Activated CD8-positive, alpha-beta memory T cell treated with anti-CD3 and anti-CD28 coated beads, Interleukin-2, amount 50 U/mL, for 4 hours (primary cell): ENCODE data around the gene ZC3H18.
"Not testable (repeated sequence)": the region's sequence is repeated elsewhere in the genome, so short reads cannot be mapped to it uniquely, and the experiment has no call there.

ENCODE experiments used
- DNase-seq: peaks from one replicate; pipeline ENCODE4 v3.0.0-alpha.2; 2020

ZC3H18 gene

GRCh38 chr16:88585269-88585668 lies 15.1 kb downstream of the ZC3H18 start:
- DNase-seq, result no peak

DNA sequence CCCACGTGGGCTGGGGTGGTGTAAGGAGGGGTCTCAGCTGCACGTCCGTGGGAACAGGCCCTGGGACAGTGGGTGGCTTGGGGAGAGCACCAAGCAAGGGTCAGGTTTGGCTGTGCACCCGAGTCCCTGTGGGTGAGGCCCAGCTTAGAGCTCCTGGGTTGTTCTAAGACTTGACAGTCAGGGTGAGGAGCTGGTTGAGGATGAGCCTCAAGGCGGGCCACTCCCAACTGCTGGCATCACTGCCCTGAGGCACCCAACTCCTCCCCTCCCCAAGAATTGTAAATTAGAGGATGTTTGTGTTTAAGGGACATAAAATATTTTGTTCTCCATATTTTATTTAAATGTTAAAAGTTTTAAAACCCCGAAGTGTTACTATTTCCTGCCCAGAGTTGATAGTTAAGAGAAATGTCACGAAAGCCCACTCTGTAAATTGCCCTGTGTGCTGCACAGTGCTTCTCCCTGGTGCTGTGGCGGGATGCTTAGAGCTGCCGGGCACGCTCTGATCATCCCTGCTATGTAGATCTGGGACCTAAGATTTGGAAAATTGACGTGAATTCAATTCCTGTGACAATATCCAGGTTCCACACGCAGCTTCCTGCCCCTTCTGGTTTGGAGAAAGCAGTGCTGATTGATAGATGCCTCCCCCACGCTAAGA lies 15.9 kb downstream of the ZC3H18 start:
- DNase-seq, result no peak

DNA sequence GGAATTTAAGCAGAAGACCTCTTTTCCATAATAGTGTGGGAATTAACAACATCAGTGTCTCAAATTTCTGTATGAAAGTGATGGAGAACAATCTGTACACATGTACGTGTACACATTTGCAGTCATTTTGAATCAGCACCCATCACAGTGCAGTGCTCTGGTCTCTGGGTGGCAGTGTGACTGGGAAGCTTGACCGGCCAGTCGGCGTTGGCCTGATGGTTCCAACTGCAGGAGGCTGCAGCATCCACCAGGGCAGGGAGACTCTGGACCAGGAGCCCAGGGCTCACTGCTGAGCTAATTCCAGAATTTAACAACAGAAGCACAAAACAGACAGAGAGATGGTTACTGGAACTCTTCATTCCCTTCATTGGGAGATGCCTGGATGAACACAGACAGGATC lies 17.9 kb downstream of the ZC3H18 start:
- DNase-seq, result no peak

DNA sequence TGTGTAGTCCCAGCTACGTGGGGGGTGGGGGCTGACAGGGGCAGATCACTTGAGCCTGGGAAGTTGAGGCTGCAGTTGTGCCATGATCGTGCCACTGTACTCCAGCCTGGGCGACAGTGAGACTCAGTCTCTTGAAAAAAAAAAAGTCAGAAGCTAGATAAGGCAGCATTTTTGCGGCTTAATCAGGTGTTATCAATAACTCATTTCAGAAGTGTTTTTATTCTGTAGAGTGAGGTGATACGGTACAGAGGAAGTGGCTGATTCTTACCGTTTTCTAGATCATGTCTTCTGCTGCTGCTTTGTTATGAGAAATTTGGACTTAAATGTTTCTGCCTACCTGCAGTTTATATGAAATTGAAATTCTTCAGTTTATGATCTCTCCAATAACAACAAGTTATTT lies 18.6 kb downstream of the ZC3H18 start:
- DNase-seq, result no peak

GRCh38 chr16:88589441-88589840 lies 19.2 kb downstream of the ZC3H18 start:
- DNase-seq, result no peak

DNA sequence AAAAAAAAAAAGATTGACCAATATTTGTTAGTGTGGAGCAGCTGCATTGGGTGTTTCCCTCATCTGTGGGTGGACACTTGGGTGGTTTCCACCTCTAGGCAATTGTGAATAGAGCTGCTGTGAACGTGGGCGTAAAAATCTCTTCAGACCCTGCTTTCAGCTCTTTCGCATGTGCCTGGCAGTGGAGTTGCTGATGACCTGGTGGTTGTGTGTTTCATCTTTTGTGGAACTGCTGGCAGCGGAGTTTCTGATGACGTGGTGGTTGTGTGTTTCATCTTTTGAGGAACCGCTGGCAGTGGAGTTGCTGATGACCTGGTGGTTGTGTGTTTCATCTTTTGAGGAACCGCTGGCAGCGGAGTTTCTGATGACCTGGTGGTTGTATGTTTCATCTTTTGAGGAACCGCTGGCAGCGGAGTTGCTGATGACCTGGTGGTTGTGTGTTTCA lies 21.4 kb downstream of the ZC3H18 start:
- DNase-seq, result no peak

- no peak for DNase-seq
Observed at GRCh38 chr16:88593061-88593460, 22.9 kb downstream of the ZC3H18 start.

DNA sequence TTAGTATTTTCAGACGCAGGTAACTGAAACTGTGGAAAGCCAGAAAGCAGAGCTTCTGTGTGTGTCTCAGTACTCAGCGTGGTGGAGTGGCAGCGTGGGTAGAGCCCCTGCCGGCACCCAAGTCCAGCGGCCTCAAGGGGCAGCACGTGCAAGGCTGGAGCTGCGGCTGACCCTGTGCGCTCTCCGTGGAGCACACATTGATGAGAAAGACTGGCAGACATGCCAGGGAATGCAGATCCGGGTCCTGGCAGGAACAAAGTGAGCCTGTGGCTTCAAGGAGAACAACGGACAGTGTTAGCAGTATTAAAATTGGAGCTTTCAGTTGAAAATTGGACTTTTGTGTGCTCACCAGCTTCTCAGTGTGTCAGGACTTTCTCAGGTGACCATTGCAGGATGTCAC lies 23.3 kb downstream of the ZC3H18 start:
- DNase-seq, result no peak

DNA sequence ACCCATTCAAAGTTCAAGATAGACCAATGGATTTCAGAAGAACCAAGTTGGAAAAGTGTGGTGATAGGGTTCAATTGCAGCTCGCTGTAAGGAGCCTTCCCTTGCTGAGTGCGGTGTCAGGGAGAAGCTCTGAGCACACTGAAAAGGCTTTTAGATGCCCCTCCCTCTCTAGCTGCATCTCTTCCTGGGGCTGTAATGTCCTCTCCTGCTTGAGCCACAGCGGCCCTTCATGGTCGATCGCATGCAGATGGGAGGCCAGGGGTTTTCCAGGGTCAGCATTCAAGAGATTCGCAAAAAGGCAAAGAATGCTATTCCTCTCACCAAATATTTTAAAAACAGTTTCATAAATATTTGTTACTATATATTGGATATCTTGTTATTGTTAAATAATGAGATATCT lies 23.7 kb downstream of the ZC3H18 start:
- DNase-seq, result no peak

DNA sequence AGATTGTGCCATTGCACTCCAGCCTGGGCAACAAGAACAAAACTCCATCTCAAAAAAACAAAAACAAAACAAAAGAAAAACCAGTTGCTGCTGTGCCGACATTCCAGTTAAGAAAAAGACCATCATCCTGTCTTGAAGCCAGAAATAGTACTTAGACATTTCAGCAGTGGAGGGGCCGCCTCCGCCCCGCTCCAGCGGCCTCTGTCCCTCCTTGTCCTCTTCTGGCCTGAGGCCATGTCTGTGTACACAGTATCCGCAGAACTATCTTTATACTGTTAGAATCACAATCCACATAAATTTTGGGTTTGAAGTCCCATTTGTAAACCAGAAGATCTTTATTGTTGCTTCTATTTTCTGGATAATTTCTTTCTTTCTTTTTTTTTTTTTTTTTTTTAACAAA lies 24.9 kb downstream of the ZC3H18 start:
- no peak for DNase-seq

DNA sequence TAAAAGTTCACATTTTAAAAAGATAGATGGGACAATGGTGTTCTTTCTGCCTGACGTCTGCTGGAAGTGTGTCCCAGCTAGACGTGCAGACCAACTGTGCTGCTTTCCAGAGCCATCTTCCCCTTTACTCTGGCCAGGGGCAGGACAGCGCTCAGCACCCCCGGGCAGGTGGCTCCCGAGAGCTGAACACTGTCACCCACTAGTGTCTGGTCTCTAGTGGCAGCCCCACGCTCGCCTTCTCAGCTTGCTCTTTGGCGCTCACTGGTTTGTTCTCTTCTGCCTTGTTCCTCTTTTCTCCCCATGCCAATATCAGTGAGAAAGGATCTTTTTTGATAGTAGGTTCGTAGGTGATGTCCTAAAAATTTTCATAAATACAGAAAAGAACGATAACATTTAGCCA lies 25.7 kb downstream of the ZC3H18 start:
- DNase-seq, result no peak

DNA sequence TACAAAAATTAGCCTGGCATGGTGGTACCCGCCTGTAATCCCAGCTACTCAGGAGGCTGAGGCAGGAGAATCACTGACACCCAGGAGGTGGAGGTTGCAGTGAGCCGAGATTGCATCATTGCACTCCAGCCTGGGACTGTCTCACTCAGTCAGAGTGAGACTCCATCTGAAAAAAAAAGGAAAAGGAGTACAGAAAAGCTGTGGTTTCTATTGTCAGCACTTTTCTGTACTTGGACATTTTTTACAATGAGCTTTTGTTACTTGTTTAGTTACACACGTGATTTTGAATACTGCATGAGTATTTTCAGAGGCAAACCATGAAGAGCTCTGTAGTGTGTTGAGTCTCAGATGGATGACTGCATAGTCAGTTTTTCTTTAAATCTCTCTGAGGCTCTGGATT lies 26.3 kb downstream of the ZC3H18 start:
- DNase-seq, result no peak

GRCh38 chr16:88597856-88598491 lies 27.8 kb downstream of the ZC3H18 start:
- DNase-seq, result no peak

GRCh38 chr16:88599092-88599733 lies 29.0 kb downstream of the ZC3H18 start:
- no peak for DNase-seq

GRCh38 chr16:88599825-88600538 lies 29.8 kb downstream of the ZC3H18 start:
- no peak for DNase-seq

DNA sequence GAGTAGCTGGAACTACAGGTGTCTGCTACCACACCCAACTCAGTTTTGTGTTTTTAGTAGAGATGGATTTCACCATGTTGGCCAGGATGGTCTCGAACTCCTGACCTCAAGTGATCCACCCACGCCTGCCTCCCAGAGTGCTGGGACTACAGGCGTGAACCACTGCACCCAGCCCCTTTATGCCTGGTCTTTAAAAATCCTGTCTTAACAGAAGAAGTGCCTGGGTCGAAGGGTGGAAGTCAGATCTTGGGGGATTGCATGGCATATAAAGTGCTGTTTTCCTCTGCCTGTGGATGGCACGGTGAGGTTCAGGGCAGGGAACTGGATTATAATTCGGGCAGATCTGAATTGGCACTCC lies 30.3 kb downstream of the ZC3H18 start:
- DNase-seq, result no peak

DNA sequence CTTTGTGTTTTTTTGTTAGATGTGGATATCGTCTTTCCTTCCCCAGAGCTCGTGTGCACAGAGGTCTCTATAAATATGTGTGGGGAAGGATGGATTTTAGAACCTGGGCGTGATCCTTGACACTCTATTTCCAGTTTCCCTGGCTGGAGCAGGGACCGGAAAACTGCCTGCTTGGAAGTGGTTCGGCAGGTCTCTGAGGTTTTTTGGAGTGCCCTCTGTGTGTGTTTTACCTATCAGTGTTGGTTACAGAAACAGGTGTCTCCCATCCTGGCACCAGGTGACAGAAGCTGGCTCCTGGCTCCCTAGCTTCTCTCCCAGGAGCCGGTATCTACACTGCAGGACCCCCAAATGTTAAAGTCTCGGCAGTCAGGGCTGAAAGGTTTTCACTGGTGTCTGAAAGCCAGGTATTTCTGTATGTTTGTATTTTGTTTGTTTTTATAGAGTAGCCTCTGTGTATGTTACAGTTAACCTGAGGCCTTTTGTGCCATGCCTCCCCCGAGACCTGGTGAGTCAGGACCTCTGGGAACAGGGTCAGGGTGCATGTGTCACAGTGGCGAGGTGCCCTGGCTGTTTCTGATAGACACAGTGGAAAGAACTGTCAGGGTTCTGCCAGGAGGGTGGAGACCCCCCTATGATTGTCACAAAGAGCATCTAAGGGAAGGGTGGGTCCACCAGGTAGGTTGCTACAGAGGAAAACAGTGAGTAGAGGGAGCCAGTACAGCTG lies 31.3 kb downstream of the ZC3H18 start:
- no peak for DNase-seq

DNA sequence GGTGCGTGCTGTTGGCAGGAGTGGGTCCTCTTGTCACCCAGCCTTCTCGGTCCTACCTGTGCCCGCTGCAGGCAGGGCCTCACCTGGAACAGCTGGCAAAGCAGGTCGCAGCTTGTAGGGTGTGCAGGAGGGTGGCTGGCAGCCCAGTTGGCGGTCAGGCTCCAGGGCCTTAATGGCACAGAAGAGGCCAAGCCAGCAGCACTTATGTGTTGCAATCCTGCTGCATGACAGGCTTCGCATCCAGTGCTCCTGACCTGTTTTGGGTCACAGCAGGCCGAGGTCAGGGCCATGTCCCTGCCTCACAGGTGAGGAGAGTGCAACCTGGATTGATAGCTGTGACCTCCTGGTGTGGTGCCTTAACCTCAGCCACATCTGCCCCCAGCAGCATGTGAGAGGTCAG lies 31.9 kb downstream of the ZC3H18 start:
- no peak for DNase-seq

- no peak for DNase-seq
Observed at GRCh38 chr16:88605186-88606147, 35.3 kb downstream of the ZC3H18 start.

- DNase-seq, result no peak
Observed at GRCh38 chr16:88606148-88606757, 36.0 kb downstream of the ZC3H18 start.

DNA sequence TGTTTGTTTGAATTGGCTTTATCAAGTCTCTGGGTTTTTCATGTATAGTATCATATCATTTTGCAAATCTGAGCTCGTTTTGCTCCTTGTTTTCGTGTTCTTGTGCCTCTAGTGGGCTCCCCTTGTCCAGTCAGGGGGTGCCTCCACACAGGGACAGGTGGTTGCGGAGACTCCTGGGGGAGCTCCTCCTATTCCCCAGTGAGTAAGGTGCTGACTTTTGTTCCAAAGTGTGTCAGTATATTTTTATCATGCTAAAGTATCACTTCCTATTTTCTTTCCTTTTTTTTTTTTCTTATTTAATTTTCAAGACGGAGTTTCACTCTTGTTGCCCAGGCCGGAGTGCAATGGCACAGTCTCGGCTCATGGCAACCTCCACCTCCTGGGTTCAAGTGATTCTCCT lies 37.9 kb downstream of the ZC3H18 start:
- no peak for DNase-seq

- DNase-seq, result not testable (repeated sequence)
Observed at GRCh38 chr16:88609426-88609825, 39.2 kb downstream of the ZC3H18 start.
